ENCODE data around the gene SYNPO2.
"Not testable (repeated sequence)": the region's sequence is repeated elsewhere in the genome, so short reads cannot be mapped to it uniquely, and the experiment has no call there.

SYNPO2 gene

GRCh38 chr4:119067670-119068360 lies 179.2 kb downstream of the SYNPO2 start:
- DNase-seq (ENCODE audit: low spot score) = not testable (repeated sequence)

- no peak for DNase-seq (ENCODE audit: low spot score)
These were observed 179.9 kb downstream of the SYNPO2 start for GRCh38 chr4:119068529-119068962.

- no peak for DNase-seq (ENCODE audit: low spot score)
These were observed 181.6 kb downstream of the SYNPO2 start for GRCh38 chr4:119070301-119070700.

- no peak for DNase-seq (ENCODE audit: low spot score)
These were observed 192.3 kb downstream of the SYNPO2 start for GRCh38 chr4:119080721-119081541.

GRCh38 chr4:119081542-119081859 lies 192.8 kb downstream of the SYNPO2 start:
- no peak for DNase-seq (ENCODE audit: low spot score)

- DNase-seq (ENCODE audit: low spot score) = no peak
These were observed 193.3 kb downstream of the SYNPO2 start for GRCh38 chr4:119081943-119082342.

- no peak for DNase-seq (ENCODE audit: low spot score)
These were observed 194.0 kb downstream of the SYNPO2 start for GRCh38 chr4:119082661-119083060.

GRCh38 chr4:119084513-119084912 lies 195.9 kb downstream of the SYNPO2 start:
- DNase-seq (ENCODE audit: low spot score) = no peak

GRCh38 chr4:119087121-119087520 lies 198.5 kb downstream of the SYNPO2 start:
- DNase-seq (ENCODE audit: low spot score) = no peak

GRCh38 chr4:119087656-119088055 lies 199.0 kb downstream of the SYNPO2 start:
- no peak for DNase-seq (ENCODE audit: low spot score)

- no peak for DNase-seq (ENCODE audit: low spot score)
These were observed 204.6 kb downstream of the SYNPO2 start for GRCh38 chr4:119093042-119093827.

- DNase-seq (ENCODE audit: low spot score) = no peak
These were observed 208.7 kb downstream of the SYNPO2 start for GRCh38 chr4:119097282-119097900.

GRCh38 chr4:119098306-119098705 lies 209.7 kb downstream of the SYNPO2 start:
- no peak for DNase-seq (ENCODE audit: low spot score)

- no peak for DNase-seq (ENCODE audit: low spot score)
These were observed 210.7 kb downstream of the SYNPO2 start for GRCh38 chr4:119099227-119099810.

GRCh38 chr4:119100655-119101054 lies 212.0 kb downstream of the SYNPO2 start:
- no peak for DNase-seq (ENCODE audit: low spot score)

GRCh38 chr4:119103263-119103662 lies 214.6 kb downstream of the SYNPO2 start:
- DNase-seq (ENCODE audit: low spot score) = peak; percentile 77

- DNase-seq (ENCODE audit: low spot score) = no peak
These were observed 216.1 kb downstream of the SYNPO2 start for GRCh38 chr4:119104644-119105273.

- no peak for DNase-seq (ENCODE audit: low spot score)
These were observed 217.0 kb downstream of the SYNPO2 start for GRCh38 chr4:119105605-119106004.

GRCh38 chr4:119106036-119107000 lies 217.7 kb downstream of the SYNPO2 start:
- no peak for DNase-seq (ENCODE audit: low spot score)

GRCh38 chr4:119110121-119110520 lies 221.5 kb downstream of the SYNPO2 start:
- no peak for DNase-seq (ENCODE audit: low spot score)

Measured in AG08396 (cell line).